Ishikawa (cell line): ENCODE data around the gene KDM1A.

ENCODE experiments used
- CEBPB ChIP-seq: IDR thresholded peaks from 2 replicates; pipeline ENCODE4 v1.6.1; 2012
- CREB1 ChIP-seq: IDR thresholded peaks from 2 replicates; pipeline ENCODE4 v1.6.1; 2012; ENCODE audit warnings: low read depth
- EGR1 ChIP-seq: IDR thresholded peaks from 2 replicates; pipeline ENCODE4 v1.6.1; 2012
- EP300 ChIP-seq: IDR thresholded peaks from 2 replicates; pipeline ENCODE4 v1.6.1; 2012; ENCODE audit warnings: borderline replicate concordance
- FOXM1 ChIP-seq: IDR thresholded peaks from 2 replicates; pipeline ENCODE4 v1.6.1; 2012; ENCODE audit warnings: low read depth, borderline replicate concordance
- MAX ChIP-seq: IDR thresholded peaks from 2 replicates; pipeline ENCODE4 v1.6.1; 2012
- NFIC ChIP-seq: IDR thresholded peaks from 2 replicates; pipeline ENCODE4 v1.6.1; 2012
- RAD21 ChIP-seq: IDR thresholded peaks from 2 replicates; pipeline ENCODE4 v1.6.1; 2012; ENCODE audit warnings: low read depth
- REST ChIP-seq: IDR thresholded peaks from 2 replicates; pipeline ENCODE4 v1.6.1; 2012; ENCODE audit warnings: low read depth, mild to moderate bottlenecking
- TAF1 ChIP-seq: IDR thresholded peaks from 2 replicates; pipeline ENCODE4 v1.6.1; 2012; ENCODE audit warnings: low read depth, mild to moderate bottlenecking
- TCF12 ChIP-seq: IDR thresholded peaks from 2 replicates; pipeline ENCODE4 v1.6.1; 2012; ENCODE audit warnings: low read depth
- TEAD4 ChIP-seq: IDR thresholded peaks from 2 replicates; pipeline ENCODE4 v1.6.1; 2012
- USF1 ChIP-seq: IDR thresholded peaks from 2 replicates; pipeline ENCODE4 v1.6.1; 2012
- YY1 ChIP-seq: IDR thresholded peaks from 2 replicates; pipeline ENCODE4 v1.6.1; 2012; ENCODE audit warnings: low read depth
- ZBTB7A ChIP-seq: IDR thresholded peaks from 2 replicates; pipeline ENCODE4 v1.6.1; 2012; ENCODE audit warnings: low read depth

The KDM1A gene

GRCh38 chr1:23110391-23110790 is 91.1 kb downstream of the KDM1A start:
- TF ChIP-seq TCF12 = no peak

GRCh38 chr1:23111600-23112535 is 92.6 kb downstream of the KDM1A start:
- TF ChIP-seq YY1 = no peak
- TF ChIP-seq REST = no peak
- no peak for TF ChIP-seq FOXM1
- no peak for TF ChIP-seq TCF12
- TF ChIP-seq EP300 = no peak
- no peak for TF ChIP-seq EGR1
- TF ChIP-seq RAD21 = no peak
- no peak for TF ChIP-seq NFIC
- TF ChIP-seq USF1 = no peak
- TF ChIP-seq TEAD4 = no peak
- no peak for TF ChIP-seq ZBTB7A
- TF ChIP-seq CEBPB = no peak
- TF ChIP-seq MAX = no peak
- no peak for TF ChIP-seq TAF1
- TF ChIP-seq CREB1 = no peak

GRCh38 chr1:23114424-23115079 is 95.3 kb downstream of the KDM1A start:
- TF ChIP-seq CEBPB (no peak), CREB1 (no peak), TEAD4 (no peak), FOXM1 (no peak), REST (no peak), TCF12 (no peak), TAF1 (no peak), EGR1 (no peak), USF1 (no peak), EP300 (no peak), YY1 (no peak), RAD21 (no peak), ZBTB7A (no peak), NFIC (no peak), MAX (no peak)

GRCh38 chr1:23116216-23116836 is 97.1 kb downstream of the KDM1A start:
- TF ChIP-seq EGR1 (no peak), CREB1 (no peak), FOXM1 (no peak), CEBPB (no peak), YY1 (no peak), ZBTB7A (no peak)

- TF ChIP-seq FOXM1 (no peak), TEAD4 (no peak), MAX (no peak), EGR1 (no peak), CEBPB (no peak), CREB1 (no peak), ZBTB7A (no peak), YY1 (no peak), TCF12 (no peak), REST (no peak), EP300 (no peak), TAF1 (no peak)
Measured at GRCh38 chr1:23116921-23117699, 97.8 kb downstream of the KDM1A start.
